Ovary (tissue), 3 donors: ENCODE measurements around the gene PER1.

ENCODE experiments used
- CTCF ChIP-seq, 3 donors: fragments of 450-650 bp in 2 of 3; fragments of 200-600 bp in 1 of 3; IDR thresholded peaks; one replicate each; pipeline versions ENCODE4 v1.5.1 to v1.8.0; 2016 to 2022; ENCODE audit warnings: antibody characterized with exemption in 3 of 3, mild to moderate bottlenecking in 1 of 3
- POLR2A ChIP-seq: fragments of 450-650 bp; IDR thresholded peaks from one replicate; pipeline ENCODE4 v1.6.1; 2017; ENCODE audit warnings: antibody characterized with exemption, mild to moderate bottlenecking, moderate library complexity
- donor health status: DM: no; HTN: no; CAD: no.

GRCh38 chr17:8151641-8152111 lies 528 bp downstream of the PER1 start:
- TF ChIP-seq POLR2A (no peak), CTCF (IDR thresholded peaks at IDR 0.05) (no peak)
